OCI-LY7 (cell line): Measurements from ENCODE around the gene PRDM13.
"Not testable (repeated sequence)": the region's sequence is repeated elsewhere in the genome, so short reads cannot be mapped to it uniquely, and the experiment has no call there.

Experiments used
- EZH2phosphoT487 ChIP-seq: fragments of 200-600 bp; sonication (generic); IDR thresholded peaks from 2 replicates; pipeline ENCODE4 v1.6.1; 2018; ENCODE audit warnings: low read depth, borderline replicate concordance, mild to moderate bottlenecking, mixed run types, antibody characterized with exemption, low read length, moderate library complexity, mixed read lengths
- TF ChIP-seq, protein P1 (sequence below): fragments of 200-600 bp; sonication (generic); conservative IDR thresholded peaks from 2 replicates; pipeline ENCODE4 v1.5.1; 2014; ENCODE audit warnings: mild to moderate bottlenecking, antibody characterized with exemption, low read length, moderate library complexity, mixed read lengths

GRCh38 chr6:99650091-99650571 lies 43.5 kb downstream of the PRDM13 start:
- not testable (repeated sequence) for TF ChIP-seq EZH2phosphoT487
- TF ChIP-seq, protein P1, sequence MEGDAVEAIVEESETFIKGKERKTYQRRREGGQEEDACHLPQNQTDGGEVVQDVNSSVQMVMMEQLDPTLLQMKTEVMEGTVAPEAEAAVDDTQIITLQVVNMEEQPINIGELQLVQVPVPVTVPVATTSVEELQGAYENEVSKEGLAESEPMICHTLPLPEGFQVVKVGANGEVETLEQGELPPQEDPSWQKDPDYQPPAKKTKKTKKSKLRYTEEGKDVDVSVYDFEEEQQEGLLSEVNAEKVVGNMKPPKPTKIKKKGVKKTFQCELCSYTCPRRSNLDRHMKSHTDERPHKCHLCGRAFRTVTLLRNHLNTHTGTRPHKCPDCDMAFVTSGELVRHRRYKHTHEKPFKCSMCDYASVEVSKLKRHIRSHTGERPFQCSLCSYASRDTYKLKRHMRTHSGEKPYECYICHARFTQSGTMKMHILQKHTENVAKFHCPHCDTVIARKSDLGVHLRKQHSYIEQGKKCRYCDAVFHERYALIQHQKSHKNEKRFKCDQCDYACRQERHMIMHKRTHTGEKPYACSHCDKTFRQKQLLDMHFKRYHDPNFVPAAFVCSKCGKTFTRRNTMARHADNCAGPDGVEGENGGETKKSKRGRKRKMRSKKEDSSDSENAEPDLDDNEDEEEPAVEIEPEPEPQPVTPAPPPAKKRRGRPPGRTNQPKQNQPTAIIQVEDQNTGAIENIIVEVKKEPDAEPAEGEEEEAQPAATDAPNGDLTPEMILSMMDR, result not testable (repeated sequence)
